Measurements from ENCODE around the gene SNRPA1. TPM values are rescaled to one million over a fixed set of nuclear protein-coding genes. Genes with fewer than 3 reads are reported as not detected.

SNRPA1 gene
- total and polyA plus RNA-seq, 9 of the 15 experiments (the other 6 are each of a cell fraction or from before 2014, with no cell fraction given), result 62.7 to 245 (median 189) TPM

GRCh38 chr15:101332061-101332467 is 37.0 kb upstream of the SNRPA1 start:
- no peak for DNase-seq (ENCODE audit: extremely low read depth in 1 of 4, low spot score in 3 of 4)
- no peak overlapping the region for H3K27ac ChIP-seq (ENCODE audit: extremely low read depth, low read depth, low read length)
- H3K9me1 ChIP-seq (ENCODE audit: control insufficient read depth, insufficient read depth, low read length), result no peaks in the 10 kb centered on the region
- CTCF ChIA-PET (ENCODE audit: low intra/inter-chr PET ratio), result no interaction called here
- intact Hi-C loops (cut with micrococcal nuclease) (no loop called here), in situ Hi-C loops (cut with MboI) (no loop called here)
- peaks cover 11% of the 10 kb centered on the region for H3K9me3 ChIP-seq (replicated peaks; ENCODE audit: control insufficient read depth, insufficient read depth, low read depth, low read length)
- POLR2A ChIA-PET, result no interaction called here
- peaks cover 0 to 2% of the 10 kb centered on the region in 2 experiments; a peak in 3 of 5 replicates for H3K4me1 ChIP-seq (replicated peaks in 1 of 2; ENCODE audit: control insufficient read depth in 2 of 2, insufficient read depth in 2 of 2, low read length in 2 of 2)
- TF ChIP-seq NCOA1 (IDR thresholded peaks at IDR 0.05; ENCODE audit: low read depth) (no peak), ZBTB43 (CRISPR knock-in tag; IDR thresholded peaks at IDR 0.05) (no peak), ZFP1 (CRISPR knock-in tag; IDR thresholded peaks at IDR 0.05) (no peak)
- H3K79me2 ChIP-seq (ENCODE audit: control insufficient read depth, insufficient read depth, low read length), result no peaks in the 10 kb centered on the region
- H3K27me3 ChIP-seq (ENCODE audit: control insufficient read depth in 2 of 2, insufficient read depth in 2 of 2, low read length in 2 of 2), result peaks cover 0 to 2% of the 10 kb centered on the region in 2 experiments; a peak in 2 of 5 replicates
- no peaks in the 10 kb centered on the region for H4K20me1 ChIP-seq (replicated peaks; ENCODE audit: control insufficient read depth, insufficient read depth, low read length)
- ATAC-seq, result no peak
- H3K4me3 ChIP-seq, result no peak overlapping the region
- H3K9ac ChIP-seq (ENCODE audit: insufficient read depth in 1 of 2, low read depth in 2 of 2, low read length in 2 of 2), result no peak overlapping the region
- BruUV-seq (replicated peaks), result no TSS peak
- H3K36me3 ChIP-seq (ENCODE audit: control insufficient read depth, insufficient read depth, low read length), result no peaks in the 10 kb centered on the region
- 60% methylated on average over 6 of the region's 7 CpGs for WGBS (ENCODE audit: insufficient coverage, low coverage, missing lambda C conversion rate)
- no peak overlapping the region for H3K4me2 ChIP-seq (ENCODE audit: insufficient read depth, low read length)
- no peak for FAIRE-seq
- H2AFZ ChIP-seq (ENCODE audit: low read depth, low read length), result no peak overlapping the region

GRCh38 chr15:101329867-101330380 is 34.9 kb upstream of the SNRPA1 start:
- Histone ChIP-seq H3K4me3 (no peak overlapping the region), H3K27ac (ENCODE audit: extremely low read depth, low read depth, low read length) (no peak overlapping the region), H3K36me3 (ENCODE audit: control insufficient read depth, insufficient read depth, low read length) (no peaks in the 10 kb centered on the region), H3K79me2 (ENCODE audit: control insufficient read depth, insufficient read depth, low read length) (no peaks in the 10 kb centered on the region), H4K20me1 (replicated peaks; ENCODE audit: control insufficient read depth, insufficient read depth, low read length) (no peaks in the 10 kb centered on the region), H3K4me2 (ENCODE audit: insufficient read depth, low read length) (no peak overlapping the region), H3K9ac (ENCODE audit: insufficient read depth in 1 of 2, low read depth in 2 of 2, low read length in 2 of 2) (no peak overlapping the region), H2AFZ (ENCODE audit: low read depth, low read length) (no peak overlapping the region), H3K27me3 (ENCODE audit: control insufficient read depth in 2 of 2, insufficient read depth in 2 of 2, low read length in 2 of 2) (peaks cover 0 to 11% of the 10 kb centered on the region in 2 experiments; a peak in 2 of 5 replicates), H3K4me1 (replicated peaks in 1 of 2; ENCODE audit: control insufficient read depth in 2 of 2, insufficient read depth in 2 of 2, low read length in 2 of 2) (peaks cover 0 to 2% of the 10 kb centered on the region in 2 experiments; a peak in 3 of 5 replicates), H3K9me3 (replicated peaks; ENCODE audit: control insufficient read depth, insufficient read depth, low read depth, low read length) (peaks cover 8% of the 10 kb centered on the region), H3K9me1 (ENCODE audit: control insufficient read depth, insufficient read depth, low read length) (no peaks in the 10 kb centered on the region)
- ChIA-PET CTCF (ENCODE audit: low intra/inter-chr PET ratio) (no interaction called here), POLR2A (interaction anchor here (0.6 to 1.1 kb wide), 2 partner anchors 10 to 161 kb away, joined by 4 read pairs; no protein-coding TSS in a partner anchor)
- TF ChIP-seq SIN3B (IDR thresholded peaks at IDR 0.05; ENCODE audit: low read depth) (no peak), ZC3H8 (IDR thresholded peaks at IDR 0.05) (no peak)
- FAIRE-seq, result no peak
- in situ Hi-C loops (cut with MboI) (no loop called here), intact Hi-C loops (cut with micrococcal nuclease) (no loop called here)
- 25% methylated on average over 8 of the region's 9 CpGs for WGBS (ENCODE audit: insufficient coverage, low coverage, missing lambda C conversion rate)
- no peak for DNase-seq (ENCODE audit: extremely low read depth in 1 of 4, low spot score in 3 of 4)
- no TSS peak for BruUV-seq (replicated peaks)
- ATAC-seq, result no peak

All from K562 (cell line).